Measurements from ENCODE around the gene DHRSX. TPM values are rescaled to one million over a fixed set of nuclear protein-coding genes. Genes with fewer than 3 reads are reported as not detected.

Gene DHRSX
- polyA plus RNA-seq, 3 donors: 12.9 to 33.2 (median 28.3) TPM

- 95% methylated on average over 1 of the region's 1 CpG for WGBS (ENCODE audit: insufficient coverage)
- no peaks in the 10 kb centered on the region for H3K4me1 Mint-ChIP-seq
These were observed 316.7 kb downstream of the DHRSX start for GRCh38 chrX:2184089-2184488.

GRCh38 chrX:2183193-2183725 is 317.5 kb downstream of the DHRSX start:
- Mint-ChIP-seq H3K4me3 (no peak overlapping the region), H3K36me3 (no peaks in the 10 kb centered on the region), H3K9me3 (peaks cover 5 to 14% (median 11%) of the 10 kb centered on the region in 7 donors), H3K27ac (no peak overlapping the region), H3K4me1 (no peaks in the 10 kb centered on the region), H3K27me3 (ENCODE audit: low read depth in 3 of 3) (peaks cover 0 to 2% (median 2%) of the 10 kb centered on the region in 3 donors)
- Histone ChIP-seq H3K27ac (ENCODE audit: low read depth in 1 of 2, low read length in 2 of 2) (no peak overlapping the region), H3K4me2 (replicated peaks; ENCODE audit: extremely low read depth, low read length, poor library complexity, severe bottlenecking) (no peak overlapping the region), H3K9me3 (replicated peaks in 1 of 2; ENCODE audit: control insufficient read depth in 1 of 2, insufficient read depth in 1 of 2, low read length in 2 of 2) (peaks cover 31 to 36% of the 10 kb centered on the region in 2 donors), H3K4me3 (replicated peaks in 1 of 3; ENCODE audit: low read depth in 2 of 3, low read length in 3 of 3) (no peak overlapping the region), H3K4me1 (ENCODE audit: control insufficient read depth in 1 of 2, insufficient read depth in 2 of 2, low read length in 2 of 2) (no peaks in the 10 kb centered on the region), H3K27me3 (ENCODE audit: control insufficient read depth in 2 of 2, insufficient read depth in 2 of 2, low read length in 2 of 2) (no peaks in the 10 kb centered on the region), H2AFZ (ENCODE audit: insufficient read depth, low read depth, low read length, poor library complexity, severe bottlenecking) (no peak overlapping the region), H3K79me2 (ENCODE audit: insufficient read depth, low read length) (no peaks in the 10 kb centered on the region), H3K9ac (ENCODE audit: insufficient read depth, low read length, poor library complexity, severe bottlenecking) (no peak overlapping the region), H4K20me1 (ENCODE audit: insufficient read depth, low read length) (no peaks in the 10 kb centered on the region), H3K36me3 (replicated peaks in 1 of 2; ENCODE audit: control insufficient read depth in 1 of 2, insufficient read depth in 2 of 2, low read length in 2 of 2) (no peaks in the 10 kb centered on the region)
- intact Hi-C loops (cut with micrococcal nuclease): no loop called here
- DNase-seq: no peak
- no peak for TF ChIP-seq CTCF (IDR thresholded peaks at IDR 0.05)
- 95% methylated on average over 11 of the region's 14 CpGs for WGBS (ENCODE audit: insufficient coverage)

More at GRCh38 chrX:2184089-2184488, 316.7 kb downstream of the DHRSX start:
- Mint-ChIP-seq H3K9me3 (peaks cover 8 to 21% (median 18%) of the 10 kb centered on the region in 7 donors), H3K36me3 (no peaks in the 10 kb centered on the region), H3K4me3 (no peak overlapping the region), H3K27ac (no peak overlapping the region), H3K27me3 (ENCODE audit: low read depth in 3 of 3) (peaks cover 0 to 3% (median 2%) of the 10 kb centered on the region in 3 donors)
- no peak for TF ChIP-seq CTCF (IDR thresholded peaks at IDR 0.05)
- Histone ChIP-seq H4K20me1 (ENCODE audit: insufficient read depth, low read length) (no peaks in the 10 kb centered on the region), H3K36me3 (replicated peaks in 1 of 2; ENCODE audit: control insufficient read depth in 1 of 2, insufficient read depth in 2 of 2, low read length in 2 of 2) (no peaks in the 10 kb centered on the region), H3K27me3 (ENCODE audit: control insufficient read depth in 2 of 2, insufficient read depth in 2 of 2, low read length in 2 of 2) (no peaks in the 10 kb centered on the region), H3K4me3 (replicated peaks in 1 of 3; ENCODE audit: low read depth in 2 of 3, low read length in 3 of 3) (no peak overlapping the region), H3K9ac (ENCODE audit: insufficient read depth, low read length, poor library complexity, severe bottlenecking) (no peak overlapping the region), H2AFZ (ENCODE audit: insufficient read depth, low read depth, low read length, poor library complexity, severe bottlenecking) (no peak overlapping the region), H3K27ac (ENCODE audit: low read depth in 1 of 2, low read length in 2 of 2) (no peak overlapping the region), H3K79me2 (ENCODE audit: insufficient read depth, low read length) (no peaks in the 10 kb centered on the region), H3K4me2 (replicated peaks; ENCODE audit: extremely low read depth, low read length, poor library complexity, severe bottlenecking) (no peak overlapping the region), H3K9me3 (replicated peaks in 1 of 2; ENCODE audit: control insufficient read depth in 1 of 2, insufficient read depth in 1 of 2, low read length in 2 of 2) (peaks cover 40 to 41% of the 10 kb centered on the region in 2 donors), H3K4me1 (ENCODE audit: control insufficient read depth in 1 of 2, insufficient read depth in 2 of 2, low read length in 2 of 2) (no peaks in the 10 kb centered on the region)
- intact Hi-C loops (cut with micrococcal nuclease): no loop called here
- DNase-seq: no peak

Data from CD14-positive monocyte (primary cell).